G401.6 (cell line): Measurements from ENCODE around the gene GLIPR1.
"Not testable (repeated sequence)": the region's sequence is repeated elsewhere in the genome, so short reads cannot be mapped to it uniquely, and the experiment has no call there.

ENCODE experiments used
- FAIRE-seq: peaks from 2 replicates; lab custom pipeline; 2012; peaks lifted over from hg19 to GRCh38; lab: Jason Lieb, UNC

GLIPR1 gene

GRCh38 chr12:75480469-75480949, at the start of gene GLIPR1:
TSS of gene GLIPR1 (plus strand) at chr12:75480755. CDS start at chr12:75480881, 126 bp downstream.
- no peak for FAIRE-seq

- no peak for FAIRE-seq
These were observed 47.6 kb upstream of the GLIPR1 start for GRCh38 chr12:75432924-75433323.

- no peak for FAIRE-seq
These were observed 43.0 kb upstream of the GLIPR1 start for GRCh38 chr12:75437564-75437963.

GRCh38 chr12:75438059-75438754, 42.3 kb upstream of the GLIPR1 start:
- no peak for FAIRE-seq

GRCh38 chr12:75439048-75439447, 41.5 kb upstream of the GLIPR1 start:
- no peak for FAIRE-seq

- FAIRE-seq: no peak
These were observed 40.6 kb upstream of the GLIPR1 start for GRCh38 chr12:75439930-75440329.

- not testable (repeated sequence) for FAIRE-seq
These were observed 38.7 kb upstream of the GLIPR1 start for GRCh38 chr12:75441687-75442449.

GRCh38 chr12:75442454-75442853, 38.1 kb upstream of the GLIPR1 start:
- FAIRE-seq: not testable (repeated sequence)

GRCh38 chr12:75443709-75444108, 36.8 kb upstream of the GLIPR1 start:
- no peak for FAIRE-seq

GRCh38 chr12:75444429-75445136, 36.0 kb upstream of the GLIPR1 start:
- no peak for FAIRE-seq

GRCh38 chr12:75445137-75445507, 35.4 kb upstream of the GLIPR1 start:
- FAIRE-seq: not testable (repeated sequence)

GRCh38 chr12:75446857-75447256, 33.7 kb upstream of the GLIPR1 start:
- FAIRE-seq: no peak

GRCh38 chr12:75447691-75448393, 32.7 kb upstream of the GLIPR1 start:
- no peak for FAIRE-seq

GRCh38 chr12:75452675-75453330, 27.8 kb upstream of the GLIPR1 start:
- FAIRE-seq: no peak

GRCh38 chr12:75455839-75456238, 24.7 kb upstream of the GLIPR1 start:
- FAIRE-seq: no peak

- FAIRE-seq: no peak
These were observed 23.4 kb upstream of the GLIPR1 start for GRCh38 chr12:75457191-75457590.

- FAIRE-seq: not testable (repeated sequence)
These were observed 22.7 kb upstream of the GLIPR1 start for GRCh38 chr12:75457866-75458265.

GRCh38 chr12:75459755-75460154, 20.8 kb upstream of the GLIPR1 start:
- no peak for FAIRE-seq

GRCh38 chr12:75460204-75460603, 20.4 kb upstream of the GLIPR1 start:
- no peak for FAIRE-seq

- no peak for FAIRE-seq
These were observed 8.4 kb upstream of the GLIPR1 start for GRCh38 chr12:75471902-75472890.

GRCh38 chr12:75474116-75474515, 6.4 kb upstream of the GLIPR1 start:
- no peak for FAIRE-seq
